ENCODE results near the gene IRF7. TPM values are rescaled to one million over a fixed set of nuclear protein-coding genes. Genes with fewer than 3 reads are reported as not detected.

IRF7 gene
- total and polyA plus RNA-seq, 3 experiments from 2014 or later: 16.4 to 38.6 (median 18.0) TPM

- H3K4me1 Mint-ChIP-seq: peaks cover 0 to 27% (median 10%) of the 10 kb centered on the region in 3 donors
Measured at GRCh38 chr11:611001-611996, 4.5 kb downstream of the IRF7 start.

DNA sequence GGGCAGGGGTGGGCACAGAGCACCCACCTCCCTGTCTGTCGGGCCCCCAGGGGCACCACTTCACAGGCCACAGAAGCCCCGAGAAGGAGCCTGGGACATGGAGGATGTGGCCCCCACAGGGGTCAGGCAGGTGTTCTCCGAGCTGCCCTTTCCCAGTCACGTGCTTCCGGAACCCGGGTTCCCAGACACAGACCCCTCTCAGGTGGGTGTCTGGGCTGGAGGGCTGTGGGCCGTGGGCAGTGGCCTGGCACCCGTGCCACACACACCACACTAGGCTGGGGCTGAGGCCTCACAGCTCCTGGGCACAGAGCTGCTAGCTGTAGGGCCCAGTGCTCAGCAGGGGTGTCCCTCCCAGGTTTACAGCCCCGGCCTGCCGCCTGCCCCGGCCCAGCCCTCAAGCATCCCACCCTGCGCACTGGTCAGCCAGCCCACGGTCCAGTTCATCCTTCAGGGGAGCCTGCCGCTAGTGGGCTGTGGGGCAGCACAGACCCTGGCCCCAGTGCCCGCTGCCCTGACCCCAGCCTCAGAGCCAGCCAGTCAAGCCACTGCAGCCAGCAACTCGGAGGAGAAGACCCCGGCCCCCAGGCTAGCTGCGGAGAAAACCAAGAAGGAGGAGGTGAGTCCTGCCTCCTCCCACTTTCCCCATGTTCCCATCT lies 5.5 kb downstream of the IRF7 start:
- Mint-ChIP-seq H3K4me1 (peaks cover 0 to 22% (median 8%) of the 10 kb centered on the region in 3 donors), H3K27me3 (no peaks in the 10 kb centered on the region), H3K27ac (peak overlapping the region in 2 of 8 donors; percentile 47 to 96), H3K9me3 (no peaks in the 10 kb centered on the region), H3K36me3 (peaks cover 0 to 75% (median 4%) of the 10 kb centered on the region in 3 donors), H3K4me3 (no peak overlapping the region)
- ChIA-PET POLR2A (no interaction called here), CTCF (no interaction called here)
- Histone ChIP-seq H3K4me1 (ENCODE audit: insufficient read depth, low read length) (peaks cover 18% of the 10 kb centered on the region), H3K36me3 (ENCODE audit: insufficient read depth, low read length) (peaks cover 38% of the 10 kb centered on the region), H3K27ac (ENCODE audit: low read depth, low read length) (no peak overlapping the region), H3K4me3 (ENCODE audit: low read length) (no peak overlapping the region), H3K27me3 (ENCODE audit: insufficient read depth, low read length, poor library complexity, severe bottlenecking) (no peaks in the 10 kb centered on the region), H3K9me3 (ENCODE audit: low read length) (no peaks in the 10 kb centered on the region)
- no peak for DNase-seq

More at GRCh38 chr11:611001-611996, 4.5 kb downstream of the IRF7 start:
- Histone ChIP-seq H3K9me3 (ENCODE audit: low read length) (no peaks in the 10 kb centered on the region), H3K4me3 (ENCODE audit: low read length) (no peak overlapping the region), H3K27me3 (ENCODE audit: insufficient read depth, low read length, poor library complexity, severe bottlenecking) (no peaks in the 10 kb centered on the region), H3K27ac (ENCODE audit: low read depth, low read length) (no peak overlapping the region), H3K4me1 (ENCODE audit: insufficient read depth, low read length) (peaks cover 18% of the 10 kb centered on the region), H3K36me3 (ENCODE audit: insufficient read depth, low read length) (peaks cover 35% of the 10 kb centered on the region)
- ChIA-PET POLR2A (interaction anchor here (1.1 kb wide), 1 partner anchor 20 kb away, joined by 3 read pairs; no protein-coding TSS in a partner anchor), CTCF (no interaction called here)
- no peaks in the 10 kb centered on the region for H3K9me3 Mint-ChIP-seq
- peak overlapping the region in 3 of 8 donors; percentile 86 to 98 (median 96) for H3K27ac Mint-ChIP-seq
- no peak for DNase-seq
- no peak overlapping the region for H3K4me3 Mint-ChIP-seq
- H3K27me3 Mint-ChIP-seq: no peaks in the 10 kb centered on the region
- H3K36me3 Mint-ChIP-seq: peaks cover 0 to 72% (median 4%) of the 10 kb centered on the region in 3 donors

- H3K27me3 ChIP-seq (ENCODE audit: insufficient read depth, low read length, poor library complexity, severe bottlenecking): no peaks in the 10 kb centered on the region
- H3K4me1 ChIP-seq (ENCODE audit: insufficient read depth, low read length): peaks cover 12% of the 10 kb centered on the region
- Mint-ChIP-seq H3K27me3 (no peaks in the 10 kb centered on the region), H3K4me1 (peaks cover 0 to 18% (median 6%) of the 10 kb centered on the region in 3 donors), H3K27ac (no peak overlapping the region), H3K4me3 (no peak overlapping the region), H3K9me3 (no peaks in the 10 kb centered on the region), H3K36me3 (peaks cover 0 to 79% (median 4%) of the 10 kb centered on the region in 3 donors)
- H3K36me3 ChIP-seq (ENCODE audit: insufficient read depth, low read length): peaks cover 45% of the 10 kb centered on the region
- CTCF ChIA-PET: no interaction called here
- no peak overlapping the region for H3K4me3 ChIP-seq (ENCODE audit: low read length)
- H3K27ac ChIP-seq (ENCODE audit: low read depth, low read length): no peak overlapping the region
- POLR2A ChIA-PET: no interaction called here
- no peaks in the 10 kb centered on the region for H3K9me3 ChIP-seq (ENCODE audit: low read length)
- DNase-seq: no peak
Measured at GRCh38 chr11:609341-609811, 6.4 kb downstream of the IRF7 start.

GRCh38 chr11:608791-609251 lies 6.9 kb downstream of the IRF7 start:
- ChIA-PET POLR2A (no interaction called here), CTCF (no interaction called here)
- H3K36me3 ChIP-seq (ENCODE audit: insufficient read depth, low read length): peaks cover 45% of the 10 kb centered on the region
- H3K4me3 ChIP-seq (ENCODE audit: low read length): no peak overlapping the region
- H3K9me3 ChIP-seq (ENCODE audit: low read length): no peaks in the 10 kb centered on the region
- Mint-ChIP-seq H3K27ac (peak overlapping the region in 3 of 8 donors; percentile 42 to 64 (median 61)), H3K27me3 (no peaks in the 10 kb centered on the region), H3K36me3 (peaks cover 0 to 81% (median 7%) of the 10 kb centered on the region in 3 donors), H3K4me3 (peak overlapping the region in 2 of 7 donors; percentile 23 to 48), H3K4me1 (peaks cover 0 to 12% (median 3%) of the 10 kb centered on the region in 3 donors), H3K9me3 (no peaks in the 10 kb centered on the region)
- H3K4me1 ChIP-seq (ENCODE audit: insufficient read depth, low read length): peaks cover 6% of the 10 kb centered on the region
- no peaks in the 10 kb centered on the region for H3K27me3 ChIP-seq (ENCODE audit: insufficient read depth, low read length, poor library complexity, severe bottlenecking)
- no peak overlapping the region for H3K27ac ChIP-seq (ENCODE audit: low read depth, low read length)
- DNase-seq: no peak

DNA sequence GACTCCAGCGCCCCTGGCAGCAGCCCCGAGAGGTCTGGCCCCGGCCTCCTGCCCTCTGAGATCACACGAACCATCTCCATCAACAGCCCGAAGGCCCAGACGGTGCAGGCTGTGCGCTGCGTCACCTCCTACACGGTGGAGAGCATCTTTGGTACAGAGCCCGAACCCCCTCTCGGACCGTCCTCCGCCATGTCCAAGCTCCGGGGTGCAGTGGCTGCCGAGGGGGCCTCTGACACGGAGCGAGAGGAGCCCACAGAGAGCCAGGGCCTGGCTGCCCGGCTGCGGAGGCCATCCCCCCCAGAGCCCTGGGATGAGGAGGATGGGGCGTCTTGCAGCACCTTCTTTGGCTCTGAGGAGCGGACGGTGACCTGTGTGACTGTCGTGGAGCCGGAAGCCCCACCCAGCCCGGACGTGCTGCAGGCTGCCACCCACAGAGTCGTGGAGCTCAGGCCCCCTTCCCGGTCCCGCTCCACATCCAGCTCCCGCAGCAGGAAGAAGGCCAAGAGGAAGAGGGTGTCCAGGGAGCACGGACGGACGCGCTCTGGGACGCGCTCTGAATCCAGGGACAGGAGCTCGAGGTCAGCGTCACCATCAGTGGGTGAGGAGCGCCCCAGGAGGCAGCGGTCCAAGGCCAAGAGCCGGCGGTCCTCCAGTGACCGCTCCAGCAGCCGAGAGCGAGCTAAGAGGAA lies 7.6 kb downstream of the IRF7 start:
- peaks cover 1% of the 10 kb centered on the region for H3K4me1 ChIP-seq (ENCODE audit: insufficient read depth, low read length)
- ChIA-PET CTCF (no interaction called here), POLR2A (interaction anchor here (0.5 kb wide), 1 partner anchor 176 kb away, joined by 4 read pairs; no protein-coding TSS in a partner anchor)
- peaks cover 0 to 84% (median 7%) of the 10 kb centered on the region in 3 donors for H3K36me3 Mint-ChIP-seq
- DNase-seq: no peak
- peaks cover 0 to 6% (median 3%) of the 10 kb centered on the region in 3 donors for H3K4me1 Mint-ChIP-seq
- peaks cover 43% of the 10 kb centered on the region for H3K36me3 ChIP-seq (ENCODE audit: insufficient read depth, low read length)
- no peak overlapping the region for H3K27ac ChIP-seq (ENCODE audit: low read depth, low read length)
- H3K27me3 ChIP-seq (ENCODE audit: insufficient read depth, low read length, poor library complexity, severe bottlenecking): no peaks in the 10 kb centered on the region
- no peaks in the 10 kb centered on the region for H3K27me3 Mint-ChIP-seq
- H3K27ac Mint-ChIP-seq: no peak overlapping the region
- no peaks in the 10 kb centered on the region for H3K9me3 Mint-ChIP-seq
- H3K4me3 ChIP-seq (ENCODE audit: low read length): no peak overlapping the region
- H3K9me3 ChIP-seq (ENCODE audit: low read length): no peaks in the 10 kb centered on the region
- peak overlapping the region in 1 of 7 donors; percentile 48 for H3K4me3 Mint-ChIP-seq

GRCh38 chr11:607020-607780 lies 8.6 kb downstream of the IRF7 start:
- Mint-ChIP-seq H3K27ac (peak overlapping the region in 3 of 8 donors; percentile 42 to 88 (median 52)), H3K4me1 (peaks cover 0 to 3% (median 2%) of the 10 kb centered on the region in 3 donors), H3K4me3 (no peak overlapping the region), H3K9me3 (no peaks in the 10 kb centered on the region), H3K27me3 (no peaks in the 10 kb centered on the region), H3K36me3 (peaks cover 0 to 81% (median 7%) of the 10 kb centered on the region in 3 donors)
- H3K4me1 ChIP-seq (ENCODE audit: insufficient read depth, low read length): no peaks in the 10 kb centered on the region
- no peaks in the 10 kb centered on the region for H3K27me3 ChIP-seq (ENCODE audit: insufficient read depth, low read length, poor library complexity, severe bottlenecking)
- no peak overlapping the region for H3K27ac ChIP-seq (ENCODE audit: low read depth, low read length)
- H3K36me3 ChIP-seq (ENCODE audit: insufficient read depth, low read length): peaks cover 36% of the 10 kb centered on the region
- ChIA-PET CTCF (no interaction called here), POLR2A (no interaction called here)
- no peak for DNase-seq
- H3K4me3 ChIP-seq (ENCODE audit: low read length): no peak overlapping the region
- no peaks in the 10 kb centered on the region for H3K9me3 ChIP-seq (ENCODE audit: low read length)

DNA sequence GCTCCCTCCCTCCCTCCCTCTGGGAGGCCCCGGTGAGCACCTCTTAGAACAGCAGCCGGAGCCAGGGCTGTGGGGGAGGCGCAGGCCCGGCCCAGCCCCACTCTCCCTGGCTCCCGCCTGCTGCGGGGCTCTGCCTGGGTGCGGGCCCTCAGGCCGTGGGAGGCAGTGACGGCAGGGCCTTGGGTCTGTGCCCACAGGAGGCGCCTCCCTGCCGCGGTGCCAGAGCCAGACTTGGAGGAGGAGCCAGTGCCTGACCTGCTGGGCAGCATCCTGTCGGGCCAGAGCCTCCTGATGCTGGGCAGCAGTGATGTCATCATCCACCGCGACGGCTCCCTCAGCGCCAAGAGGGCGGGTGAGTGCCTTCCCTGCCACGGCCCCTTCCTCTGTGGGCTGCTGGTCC lies 9.5 kb downstream of the IRF7 start:
- ChIA-PET POLR2A (interaction anchor here (0.8 kb wide), 1 partner anchor 30 kb away, joined by 5 read pairs; the partner anchor contains the start of gene PHRF1), CTCF (no interaction called here)
- H3K36me3 ChIP-seq (ENCODE audit: insufficient read depth, low read length): peaks cover 36% of the 10 kb centered on the region
- H3K4me3 ChIP-seq (ENCODE audit: low read length): no peak overlapping the region
- H3K27me3 ChIP-seq (ENCODE audit: insufficient read depth, low read length, poor library complexity, severe bottlenecking): no peaks in the 10 kb centered on the region
- peak overlapping the region in 1 of 8 donors; percentile 42 for H3K27ac Mint-ChIP-seq
- no peak for DNase-seq
- H3K9me3 ChIP-seq (ENCODE audit: low read length): no peaks in the 10 kb centered on the region
- no peaks in the 10 kb centered on the region for H3K4me1 ChIP-seq (ENCODE audit: insufficient read depth, low read length)
- peaks cover 0 to 81% (median 9%) of the 10 kb centered on the region in 3 donors for H3K36me3 Mint-ChIP-seq
- H3K27me3 Mint-ChIP-seq: no peaks in the 10 kb centered on the region
- no peak overlapping the region for H3K27ac ChIP-seq (ENCODE audit: low read depth, low read length)
- no peaks in the 10 kb centered on the region for H3K4me1 Mint-ChIP-seq
- H3K4me3 Mint-ChIP-seq: no peak overlapping the region
- H3K9me3 Mint-ChIP-seq: no peaks in the 10 kb centered on the region

All from CD8-positive, alpha-beta memory T cell (primary cell).